HG03159 (cell line): ENCODE measurements around the gene FMC1.

Experiments
- ATAC-seq: cut with Tn5 transposase; IDR thresholded peaks from one replicate; pipeline ENCODE4 v1.9.1; 2021; ENCODE audit warnings: mild to moderate bottlenecking, moderate library complexity; ENCODE audit not compliant: unreplicated experiment

Gene FMC1

DNA sequence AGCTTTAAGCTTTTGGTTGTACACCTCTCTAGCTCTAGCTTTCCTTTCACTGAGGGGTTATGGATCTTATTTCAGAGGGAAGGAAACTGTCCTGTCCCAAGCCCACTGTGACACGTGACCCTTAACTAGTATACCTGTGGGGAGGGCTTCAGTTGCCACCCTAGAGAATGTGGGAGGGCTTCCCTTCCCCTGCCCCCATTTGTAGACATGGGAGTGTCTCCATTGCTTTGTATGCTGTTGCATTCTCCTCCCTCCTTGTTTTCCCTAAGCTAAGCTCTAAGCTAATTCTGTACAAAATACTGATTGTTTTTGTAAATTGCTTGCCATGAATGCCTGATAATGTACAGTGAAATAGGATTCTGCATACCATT lies 29.8 kb downstream of the FMC1 start:
- no peak for ATAC-seq

DNA sequence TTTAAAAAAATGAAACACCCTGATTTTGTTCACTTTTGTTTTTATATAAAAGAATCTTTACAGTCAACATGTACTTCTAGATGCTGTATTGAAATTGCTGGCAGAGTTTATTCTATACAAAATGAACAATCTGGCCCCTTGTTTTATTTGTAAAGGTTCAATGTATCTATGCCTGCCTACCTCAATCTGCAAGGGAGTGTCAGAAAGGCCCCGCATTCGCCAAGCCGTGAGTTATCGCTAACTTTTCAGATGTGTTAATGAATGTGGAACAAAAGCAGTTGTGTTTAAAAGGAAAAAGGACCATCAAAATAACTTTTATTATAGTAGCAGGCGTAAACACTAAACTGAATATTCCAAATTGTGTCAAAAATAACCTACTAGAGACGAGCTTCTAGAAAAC lies 33.1 kb downstream of the FMC1 start:
- ATAC-seq: no peak

DNA sequence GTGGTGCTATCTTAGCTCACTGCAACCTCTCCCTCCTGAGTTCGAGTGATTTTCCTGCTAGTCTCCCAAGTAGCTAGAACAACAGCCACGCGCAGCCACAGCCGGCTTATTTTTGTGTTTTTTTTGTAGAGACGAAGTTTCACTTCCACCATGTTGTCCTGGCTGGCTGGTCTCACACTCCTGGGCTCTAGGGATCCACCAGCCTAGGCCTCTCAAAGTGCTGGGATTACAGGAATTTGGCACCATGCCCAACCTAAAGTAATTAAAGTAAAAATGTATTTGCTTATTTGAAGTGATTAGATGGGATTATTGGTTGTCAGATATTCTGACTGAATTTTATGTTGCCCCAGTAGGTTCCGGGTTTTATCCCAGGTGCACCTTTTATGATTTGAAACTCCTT lies 41.3 kb downstream of the FMC1 start:
- no peak for ATAC-seq

DNA sequence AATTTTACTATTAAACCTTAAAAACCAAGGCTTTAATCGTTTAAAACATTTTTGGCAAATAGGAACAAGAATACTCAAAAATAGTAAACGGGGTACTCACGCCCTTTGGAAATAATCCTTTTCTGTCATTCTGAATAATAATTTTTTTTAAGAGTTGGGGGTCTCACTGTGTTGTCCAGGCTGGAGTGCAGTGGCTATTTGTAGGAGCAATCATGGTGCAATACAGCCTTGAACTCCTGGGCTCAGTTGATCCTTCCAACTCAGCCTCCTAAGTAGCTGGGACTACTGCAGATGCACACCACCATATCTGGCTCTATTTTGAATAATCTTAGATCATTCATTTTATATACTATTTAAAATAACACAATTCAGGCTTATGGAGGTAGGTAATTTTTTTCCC lies 43.5 kb downstream of the FMC1 start:
- ATAC-seq: no peak

DNA sequence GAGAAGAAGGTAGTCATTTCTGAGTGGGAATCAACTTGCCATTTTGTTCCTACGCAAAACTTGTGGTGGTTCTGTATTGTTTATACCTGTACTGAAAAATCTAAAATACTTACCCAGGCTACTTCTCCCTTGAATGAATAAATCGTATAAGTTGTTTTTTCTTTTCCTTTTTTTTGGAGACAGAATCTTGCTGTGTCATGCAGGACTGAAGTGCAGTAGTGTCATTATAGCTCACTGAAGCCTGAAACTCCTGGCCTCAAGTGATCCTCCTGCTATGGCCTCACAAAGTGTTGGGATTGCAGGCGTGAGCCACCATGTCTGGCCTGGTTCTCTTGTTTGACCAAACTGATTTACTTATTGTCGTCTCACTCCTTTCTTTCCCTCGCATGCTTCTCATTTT lies 46.5 kb downstream of the FMC1 start:
- ATAC-seq: no peak

DNA sequence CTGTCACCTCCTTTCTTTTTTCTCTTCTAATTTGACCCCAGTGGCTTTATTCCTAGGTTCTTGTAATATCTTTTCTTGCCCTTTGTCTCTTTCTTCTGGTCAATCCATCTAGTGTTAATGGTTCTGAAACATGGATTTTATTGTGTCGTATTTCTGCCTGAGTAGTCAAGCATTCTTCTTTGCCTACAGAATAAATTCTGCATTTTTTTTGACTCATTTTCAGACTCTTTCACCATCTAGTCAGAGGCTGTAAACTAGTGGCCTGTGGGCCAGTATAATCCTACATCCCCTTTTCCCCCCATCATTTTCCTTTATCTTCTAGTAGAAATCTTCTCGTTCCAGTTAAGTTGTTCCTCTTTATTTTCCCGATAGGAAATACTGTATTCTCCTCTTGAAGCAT lies 48.0 kb downstream of the FMC1 start:
- ATAC-seq: no peak

DNA sequence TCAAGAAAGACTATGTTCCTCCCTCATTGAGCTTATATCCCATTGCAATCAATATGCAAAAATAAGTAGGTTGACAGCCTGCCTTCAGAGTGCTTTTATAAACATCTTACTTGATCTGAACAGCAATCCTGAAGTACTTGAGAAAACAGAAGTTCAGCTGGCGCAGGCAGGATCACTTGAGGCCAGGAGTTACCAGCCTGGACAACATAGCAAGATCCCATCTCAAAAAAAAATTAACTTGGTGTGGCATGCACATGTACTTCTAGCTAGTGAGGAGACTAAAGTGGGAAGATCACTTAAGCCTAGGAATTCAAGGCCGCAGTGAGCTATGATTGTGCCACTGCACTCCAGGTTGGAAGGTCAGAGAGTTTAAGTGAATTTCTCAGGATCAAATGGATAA lies 48.6 kb downstream of the FMC1 start:
- ATAC-seq: no peak

DNA sequence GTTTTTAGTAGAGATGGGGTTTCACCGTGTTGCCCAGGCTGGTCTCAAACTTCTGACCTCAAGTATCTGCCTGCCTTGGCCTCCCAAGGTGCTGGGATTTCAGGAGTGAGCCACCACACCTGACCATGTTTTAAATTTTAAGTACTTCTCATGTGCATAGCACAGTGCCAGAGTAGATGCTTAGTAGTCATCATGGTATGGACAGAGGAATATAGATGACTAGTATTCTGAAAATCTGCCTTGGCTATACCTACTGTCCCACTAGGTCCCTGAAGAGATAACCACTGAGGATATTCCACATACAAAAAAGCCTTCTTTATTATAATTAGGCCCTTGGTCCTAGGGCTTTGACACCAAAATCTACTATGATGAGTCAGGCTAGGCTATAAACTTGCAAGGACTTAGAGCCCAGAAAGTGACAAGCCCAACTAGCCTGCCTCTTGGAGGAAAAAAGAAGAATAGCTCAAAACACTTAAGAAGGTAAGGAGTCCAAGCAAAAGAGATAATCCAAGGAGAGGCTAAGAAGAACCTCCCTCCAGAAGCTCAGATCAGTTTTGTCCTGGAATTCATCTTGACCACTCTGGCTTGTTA lies 52.6 kb downstream of the FMC1 start:
- no peak for ATAC-seq

DNA sequence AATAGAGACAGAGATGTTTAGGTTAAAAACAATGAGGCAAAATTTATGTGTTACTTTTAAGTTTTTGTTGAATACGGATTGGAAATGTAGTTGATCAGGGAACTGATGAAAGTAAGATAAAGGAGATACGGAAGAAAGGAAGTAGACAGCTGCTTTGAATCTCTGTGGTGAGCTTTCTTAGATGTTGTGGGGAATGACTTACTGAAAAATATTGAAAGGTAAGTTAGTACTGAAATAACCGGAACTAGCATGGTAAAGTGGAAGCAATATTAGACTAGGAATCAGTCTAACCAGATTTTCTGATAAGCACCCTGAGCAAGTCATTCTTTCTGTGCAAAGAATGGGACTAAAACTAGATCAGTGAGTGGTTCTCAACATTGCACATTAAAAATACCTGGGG lies 53.4 kb downstream of the FMC1 start:
- ATAC-seq: no peak
